Karpas-422 (cell line): ENCODE measurements around the gene CHMP2B. TPM values are rescaled to one million over a fixed set of nuclear protein-coding genes. Genes with fewer than 3 reads are reported as not detected.

Experiments
- DNase-seq: peaks from one replicate; pipeline ENCODE4 v3.0.0-alpha.2; 2015
- H2AFZ ChIP-seq: fragments of 200-600 bp; sonication (generic); 2 replicates; pipeline ENCODE4 v1.6.1; 2014; ENCODE audit warnings: antibody characterized with exemption, low read length, mixed read lengths
- H3K27ac ChIP-seq: fragments of 200-600 bp; sonication (generic); 2 replicates; pipeline ENCODE4 v1.5.1; 2014; ENCODE audit warnings: mild to moderate bottlenecking, low read length, moderate library complexity
- H3K27me3 ChIP-seq: fragments of 200-600 bp; sonication (generic); 2 replicates; pipeline ENCODE4 v1.6.1; 2014; ENCODE audit warnings: low read length, mixed read lengths
- H3K36me3 ChIP-seq: fragments of 200-600 bp; sonication (generic); 2 replicates; pipeline ENCODE4 v1.6.1; 2014; ENCODE audit warnings: low read length, mixed read lengths; ENCODE audit not compliant: insufficient read depth
- H3K4me1 ChIP-seq: fragments of 200-600 bp; sonication (generic); 2 replicates; pipeline ENCODE4 v1.6.1; 2014; ENCODE audit warnings: mild to moderate bottlenecking, low read length, mixed read lengths
- H3K4me2 ChIP-seq: fragments of 200-600 bp; sonication (generic); 2 replicates; pipeline ENCODE4 v1.6.1; 2014; ENCODE audit warnings: low read length, low read depth, mild to moderate bottlenecking; ENCODE audit not compliant: poor library complexity, severe bottlenecking
- H3K4me3 ChIP-seq: fragments of 200-600 bp; sonication (generic); 2 replicates; pipeline ENCODE4 v1.5.1; 2014; ENCODE audit warnings: mild to moderate bottlenecking, antibody characterized with exemption, low read length, mixed read lengths
- H3K79me2 ChIP-seq: fragments of 200-600 bp; sonication (generic); 2 replicates; pipeline ENCODE4 v1.6.1; 2014; ENCODE audit warnings: mild to moderate bottlenecking, low read length, mixed read lengths
- H3K9ac ChIP-seq: fragments of 200-600 bp; sonication (generic); 2 replicates; pipeline ENCODE4 v1.6.0; 2014; ENCODE audit warnings: low read length
- H3K9me2 ChIP-seq: fragments of 200-600 bp; sonication (generic), shearing (Covaris generic); replicated peaks from 2 replicates; pipeline ENCODE4 v1.6.0; 2014; ENCODE audit warnings: mild to moderate bottlenecking, low read length, moderate library complexity; ENCODE audit not compliant: insufficient read depth
- H3K9me3 ChIP-seq: fragments of 300-700, 200-600 bp; sonication (generic); 2 replicates; pipeline ENCODE4 v1.6.1; 2014; ENCODE audit warnings: low read length, mixed read lengths
- H4K20me1 ChIP-seq: fragments of 200-600 bp; sonication (generic); 2 replicates; pipeline ENCODE4 v1.6.1; 2014; ENCODE audit warnings: mild to moderate bottlenecking, antibody characterized with exemption, low read length, low read depth; ENCODE audit not compliant: insufficient read depth
- total RNA-seq: library from RNA; depleted of rRNA; stranded (reverse); fragments of >200 nt; shearing (Covaris generic); gene quantifications from 2 replicates; pipeline ENCODE4 v1.2.3, GENCODE V29; 2014; ENCODE audit warnings: low replicate concordance

The CHMP2B gene
- total RNA-seq, 1 experiment from 2014 or later: 23.0 TPM

GRCh38 chr3:87207460-87207859, 19.6 kb upstream of the CHMP2B start:
- Histone ChIP-seq H3K4me2 (no peak overlapping the region), H3K36me3 (no peaks in the 10 kb centered on the region), H3K9me2 (no peaks in the 10 kb centered on the region; the same call in 1 of the 2 replicates), H3K4me1 (no peaks in the 10 kb centered on the region), H3K9me3 (no peaks in the 10 kb centered on the region), H3K79me2 (no peaks in the 10 kb centered on the region), H3K27me3 (no peaks in the 10 kb centered on the region), H4K20me1 (no peaks in the 10 kb centered on the region), H3K27ac (no peak overlapping the region), H2AFZ (no peak overlapping the region), H3K9ac (no peak overlapping the region), H3K4me3 (no peak overlapping the region)
- DNase-seq: no peak

GRCh38 chr3:87209111-87209510, 18.0 kb upstream of the CHMP2B start:
- no peak overlapping the region for H3K4me2 ChIP-seq
- no peaks in the 10 kb centered on the region for H4K20me1 ChIP-seq
- no peaks in the 10 kb centered on the region for H3K36me3 ChIP-seq
- no peak overlapping the region for H3K9ac ChIP-seq
- H3K4me1 ChIP-seq: no peaks in the 10 kb centered on the region
- no peak overlapping the region for H3K4me3 ChIP-seq
- no peaks in the 10 kb centered on the region for H3K9me3 ChIP-seq
- DNase-seq: no peak
- H3K79me2 ChIP-seq: no peaks in the 10 kb centered on the region
- H2AFZ ChIP-seq: no peak overlapping the region
- no peaks in the 10 kb centered on the region; the same call in 1 of the 2 replicates for H3K9me2 ChIP-seq
- no peak overlapping the region for H3K27ac ChIP-seq
- no peaks in the 10 kb centered on the region for H3K27me3 ChIP-seq

GRCh38 chr3:87218560-87218959, 8.5 kb upstream of the CHMP2B start:
- Histone ChIP-seq H3K79me2 (no peaks in the 10 kb centered on the region), H3K9me3 (no peaks in the 10 kb centered on the region), H4K20me1 (no peaks in the 10 kb centered on the region), H3K9me2 (no peaks in the 10 kb centered on the region), H3K4me3 (no peak overlapping the region), H3K27me3 (no peaks in the 10 kb centered on the region), H3K4me1 (no peaks in the 10 kb centered on the region), H3K9ac (no peak overlapping the region), H3K4me2 (no peak overlapping the region), H2AFZ (no peak overlapping the region), H3K36me3 (no peaks in the 10 kb centered on the region), H3K27ac (no peak overlapping the region)
- no peak for DNase-seq

- DNase-seq: no peak
- Histone ChIP-seq H3K9me2 (no peaks in the 10 kb centered on the region), H4K20me1 (no peaks in the 10 kb centered on the region), H3K9me3 (no peaks in the 10 kb centered on the region), H3K27ac (no peak overlapping the region), H2AFZ (no peak overlapping the region), H3K9ac (no peak overlapping the region), H3K4me1 (no peaks in the 10 kb centered on the region), H3K27me3 (no peaks in the 10 kb centered on the region), H3K4me3 (no peak overlapping the region), H3K4me2 (no peak overlapping the region), H3K36me3 (no peaks in the 10 kb centered on the region), H3K79me2 (no peaks in the 10 kb centered on the region)
Measured at GRCh38 chr3:87219611-87220010, 7.5 kb upstream of the CHMP2B start.

- Histone ChIP-seq H3K9me3 (no peaks in the 10 kb centered on the region), H3K27me3 (no peaks in the 10 kb centered on the region), H3K79me2 (peaks cover 3% of the 10 kb centered on the region; the same call in 1 of the 2 replicates), H3K4me3 (no peak overlapping the region), H3K4me2 (no peak overlapping the region), H3K9ac (no peak overlapping the region), H2AFZ (no peak overlapping the region), H3K4me1 (peaks cover 20% of the 10 kb centered on the region), H3K9me2 (no peaks in the 10 kb centered on the region), H3K27ac (no peak overlapping the region), H4K20me1 (peaks cover 7% of the 10 kb centered on the region; the same call in 1 of the 2 replicates), H3K36me3 (no peaks in the 10 kb centered on the region)
- no peak for DNase-seq
Measured at GRCh38 chr3:87225659-87226058, 1.4 kb upstream of the CHMP2B start.

GRCh38 chr3:87227835-87228144, 681 bp downstream of the CHMP2B start:
- Histone ChIP-seq H3K9ac (peak overlapping the region; percentile 84), H2AFZ (peak overlapping the region; percentile 92), H3K9me3 (no peaks in the 10 kb centered on the region), H3K4me3 (peak overlapping the region; percentile 86), H3K4me2 (peak overlapping the region; percentile 89), H3K79me2 (peaks cover 3% of the 10 kb centered on the region; the same call in 1 of the 2 replicates), H3K27ac (no peak overlapping the region), H3K4me1 (peaks cover 20% of the 10 kb centered on the region), H4K20me1 (peaks cover 11% of the 10 kb centered on the region; the same call in 1 of the 2 replicates), H3K27me3 (no peaks in the 10 kb centered on the region), H3K36me3 (no peaks in the 10 kb centered on the region), H3K9me2 (no peaks in the 10 kb centered on the region)
- DNase-seq: no peak

GRCh38 chr3:87228316-87228715, 1.2 kb downstream of the CHMP2B start:
- Histone ChIP-seq H3K27me3 (no peaks in the 10 kb centered on the region), H3K79me2 (peaks cover 4% of the 10 kb centered on the region; the same call in 1 of the 2 replicates)

GRCh38 chr3:87229113-87229512, 2.0 kb downstream of the CHMP2B start:
- H3K27ac ChIP-seq: no peak overlapping the region
- no peaks in the 10 kb centered on the region for H3K36me3 ChIP-seq
- H2AFZ ChIP-seq: no peak overlapping the region
- H3K4me3 ChIP-seq: no peak overlapping the region
- H3K4me1 ChIP-seq: peaks cover 20% of the 10 kb centered on the region
- no peak for DNase-seq
- no peaks in the 10 kb centered on the region for H3K9me2 ChIP-seq
- peaks cover 6% of the 10 kb centered on the region for H3K79me2 ChIP-seq
- peak overlapping the region; percentile 89 for H3K4me2 ChIP-seq
- no peaks in the 10 kb centered on the region for H3K9me3 ChIP-seq
- H3K9ac ChIP-seq: no peak overlapping the region
- H4K20me1 ChIP-seq: peaks cover 11% of the 10 kb centered on the region; the same call in 1 of the 2 replicates
- H3K27me3 ChIP-seq: no peaks in the 10 kb centered on the region

More at GRCh38 chr3:87228316-87228715, 1.2 kb downstream of the CHMP2B start:
- Histone ChIP-seq H3K4me2 (peak overlapping the region; percentile 89), H3K9ac (no peak overlapping the region), H3K9me3 (no peaks in the 10 kb centered on the region), H3K4me3 (peak overlapping the region; percentile 86), H3K9me2 (no peaks in the 10 kb centered on the region), H4K20me1 (peaks cover 11% of the 10 kb centered on the region; the same call in 1 of the 2 replicates), H2AFZ (no peak overlapping the region), H3K36me3 (no peaks in the 10 kb centered on the region), H3K4me1 (peaks cover 20% of the 10 kb centered on the region), H3K27ac (no peak overlapping the region)
- DNase-seq: no peak
